ENCODE measurements around the gene LAMA5.

- peak; percentile 78 to 95 (median 79) for TF ChIP-seq CTCF (IDR thresholded peaks at IDR 0.05 in 2 of 3, conservative IDR thresholded peaks at IDR 0.05 in 1 of 3; ENCODE audit: borderline replicate concordance in 1 of 3, insufficient read depth in 1 of 3, low read depth in 2 of 3, low read length in 2 of 3)
- TF ChIP-seq EZH2 (IDR thresholded peaks at IDR 0.05): no peak
- no peak for TF ChIP-seq REST (IDR thresholded peaks at IDR 0.05; ENCODE audit: low read depth)
- TF ChIP-seq POLR2A (IDR thresholded peaks at IDR 0.05; ENCODE audit: borderline replicate concordance, extremely low read depth, insufficient read depth, insufficient read length): no peak
- peak; percentile 94 for TF ChIP-seq RAD21 (IDR thresholded peaks at IDR 0.05; ENCODE audit: low read depth)
- no peak for TF ChIP-seq SP1 (IDR thresholded peaks at IDR 0.05; ENCODE audit: low read depth)
- TF ChIP-seq ATF3 (IDR thresholded peaks at IDR 0.05): no peak
- no peak for TF ChIP-seq EZH2phosphoT487 (IDR thresholded peaks at IDR 0.05; ENCODE audit: borderline replicate concordance)
- no peak for TF ChIP-seq MAX (IDR thresholded peaks at IDR 0.05)
- TF ChIP-seq POLR2AphosphoS5 (IDR thresholded peaks at IDR 0.05; ENCODE audit: low read depth, low read length): no peak
- no peak for TF ChIP-seq CBX3 (IDR thresholded peaks at IDR 0.05; ENCODE audit: low read depth)
- no peak for TF ChIP-seq YY1 (IDR thresholded peaks at IDR 0.05; ENCODE audit: extremely low read depth, insufficient replicate concordance, low read depth, low read length)
These were observed 43.0 kb upstream of the LAMA5 start for GRCh38 chr20:62409931-62410745.
